Measurements from ENCODE around the gene NUDT14. TPM values are rescaled to one million over a fixed set of nuclear protein-coding genes. Genes with fewer than 3 reads are reported as not detected.

NUDT14 gene
- polyA plus RNA-seq, 1 donor from 2014 or later: 55.0 TPM

DNA sequence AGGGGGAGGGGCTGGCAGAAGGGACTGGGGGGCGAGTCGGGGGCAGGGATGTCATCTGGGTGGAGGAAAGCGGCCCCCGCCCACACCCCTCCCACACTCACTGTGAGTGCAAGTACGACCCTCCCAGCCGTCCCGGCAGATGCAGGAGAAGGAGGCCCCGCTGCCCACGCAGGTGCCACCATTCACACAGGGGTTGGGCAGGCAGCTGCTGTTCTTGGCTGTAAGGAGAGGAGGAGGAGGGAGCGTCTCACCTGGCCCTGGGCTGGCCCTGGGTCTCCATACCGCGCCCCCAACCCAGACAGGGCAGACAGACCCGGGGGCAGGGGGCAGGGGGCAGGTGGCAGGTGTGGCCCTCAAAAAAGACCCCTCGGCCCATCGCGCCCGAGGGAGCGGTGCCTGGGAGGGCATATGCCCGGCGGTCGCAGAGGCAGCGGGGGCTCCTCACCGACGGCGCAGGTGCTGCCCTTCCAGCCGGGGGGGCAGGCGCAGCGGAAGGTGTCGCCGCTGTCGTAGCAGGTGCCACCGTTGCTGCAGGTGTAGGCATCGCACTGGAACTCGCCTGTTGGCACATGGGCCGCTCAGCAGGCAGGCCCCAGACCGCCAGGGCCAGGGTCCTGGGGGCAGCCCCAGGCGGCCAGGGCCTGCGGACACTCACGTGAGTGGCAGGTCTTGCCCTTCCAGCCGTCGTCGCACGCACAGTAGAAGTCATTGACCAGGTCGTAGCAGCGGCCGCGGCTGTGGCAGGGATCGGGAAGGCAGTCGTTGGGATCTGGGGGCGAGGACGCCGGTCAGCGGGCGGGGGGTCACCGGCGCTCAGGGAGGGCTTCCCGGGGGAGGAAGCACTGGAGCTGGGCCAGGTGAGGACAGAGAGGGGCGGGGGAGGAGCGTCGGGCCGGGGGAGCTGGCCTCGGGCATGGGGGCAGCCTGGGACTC is 33.2 kb downstream of the NUDT14 start:
- H3K4me3 ChIP-seq (ENCODE audit: low read length): no peak overlapping the region
- no peaks in the 10 kb centered on the region for H3K9me3 ChIP-seq (ENCODE audit: low read length)
- no peak overlapping the region for H3K9ac ChIP-seq (ENCODE audit: low read length)
- no peaks in the 10 kb centered on the region for H3F3A ChIP-seq (ENCODE audit: insufficient read depth, low read length, poor library complexity, severe bottlenecking)
- H3K36me3 ChIP-seq (ENCODE audit: insufficient read depth, low read length): no peaks in the 10 kb centered on the region
- H3K27me3 ChIP-seq (ENCODE audit: insufficient read depth, low read depth, low read length): no peaks in the 10 kb centered on the region
- no peak overlapping the region for H3K4me2 ChIP-seq (ENCODE audit: low read length)
- no peak overlapping the region for H3K27ac ChIP-seq (ENCODE audit: low read length)
- TF ChIP-seq TAF1 (IDR thresholded peaks at IDR 0.05; ENCODE audit: low read depth) (no peak), MXI1 (conservative IDR thresholded peaks at IDR 0.05; ENCODE audit: poor library complexity, severe bottlenecking) (no peak), EP300 (conservative IDR thresholded peaks at IDR 0.05; ENCODE audit: poor library complexity, severe bottlenecking) (no peak), EZH2 (IDR thresholded peaks at IDR 0.05; ENCODE audit: borderline replicate concordance, insufficient read depth, low read length, poor library complexity, severe bottlenecking) (no peak), SMC3 (conservative IDR thresholded peaks at IDR 0.05; ENCODE audit: poor library complexity) (no peak), RAD21 (conservative IDR thresholded peaks at IDR 0.05) (no peak), POLR2AphosphoS5 (IDR thresholded peaks at IDR 0.05) (no peak)
- TF ChIP-seq, protein P1, sequence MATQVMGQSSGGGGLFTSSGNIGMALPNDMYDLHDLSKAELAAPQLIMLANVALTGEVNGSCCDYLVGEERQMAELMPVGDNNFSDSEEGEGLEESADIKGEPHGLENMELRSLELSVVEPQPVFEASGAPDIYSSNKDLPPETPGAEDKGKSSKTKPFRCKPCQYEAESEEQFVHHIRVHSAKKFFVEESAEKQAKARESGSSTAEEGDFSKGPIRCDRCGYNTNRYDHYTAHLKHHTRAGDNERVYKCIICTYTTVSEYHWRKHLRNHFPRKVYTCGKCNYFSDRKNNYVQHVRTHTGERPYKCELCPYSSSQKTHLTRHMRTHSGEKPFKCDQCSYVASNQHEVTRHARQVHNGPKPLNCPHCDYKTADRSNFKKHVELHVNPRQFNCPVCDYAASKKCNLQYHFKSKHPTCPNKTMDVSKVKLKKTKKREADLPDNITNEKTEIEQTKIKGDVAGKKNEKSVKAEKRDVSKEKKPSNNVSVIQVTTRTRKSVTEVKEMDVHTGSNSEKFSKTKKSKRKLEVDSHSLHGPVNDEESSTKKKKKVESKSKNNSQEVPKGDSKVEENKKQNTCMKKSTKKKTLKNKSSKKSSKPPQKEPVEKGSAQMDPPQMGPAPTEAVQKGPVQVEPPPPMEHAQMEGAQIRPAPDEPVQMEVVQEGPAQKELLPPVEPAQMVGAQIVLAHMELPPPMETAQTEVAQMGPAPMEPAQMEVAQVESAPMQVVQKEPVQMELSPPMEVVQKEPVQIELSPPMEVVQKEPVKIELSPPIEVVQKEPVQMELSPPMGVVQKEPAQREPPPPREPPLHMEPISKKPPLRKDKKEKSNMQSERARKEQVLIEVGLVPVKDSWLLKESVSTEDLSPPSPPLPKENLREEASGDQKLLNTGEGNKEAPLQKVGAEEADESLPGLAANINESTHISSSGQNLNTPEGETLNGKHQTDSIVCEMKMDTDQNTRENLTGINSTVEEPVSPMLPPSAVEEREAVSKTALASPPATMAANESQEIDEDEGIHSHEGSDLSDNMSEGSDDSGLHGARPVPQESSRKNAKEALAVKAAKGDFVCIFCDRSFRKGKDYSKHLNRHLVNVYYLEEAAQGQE (IDR thresholded peaks at IDR 0.05; ENCODE audit: borderline replicate concordance): no peak
- TF ChIP-seq, protein P2, sequence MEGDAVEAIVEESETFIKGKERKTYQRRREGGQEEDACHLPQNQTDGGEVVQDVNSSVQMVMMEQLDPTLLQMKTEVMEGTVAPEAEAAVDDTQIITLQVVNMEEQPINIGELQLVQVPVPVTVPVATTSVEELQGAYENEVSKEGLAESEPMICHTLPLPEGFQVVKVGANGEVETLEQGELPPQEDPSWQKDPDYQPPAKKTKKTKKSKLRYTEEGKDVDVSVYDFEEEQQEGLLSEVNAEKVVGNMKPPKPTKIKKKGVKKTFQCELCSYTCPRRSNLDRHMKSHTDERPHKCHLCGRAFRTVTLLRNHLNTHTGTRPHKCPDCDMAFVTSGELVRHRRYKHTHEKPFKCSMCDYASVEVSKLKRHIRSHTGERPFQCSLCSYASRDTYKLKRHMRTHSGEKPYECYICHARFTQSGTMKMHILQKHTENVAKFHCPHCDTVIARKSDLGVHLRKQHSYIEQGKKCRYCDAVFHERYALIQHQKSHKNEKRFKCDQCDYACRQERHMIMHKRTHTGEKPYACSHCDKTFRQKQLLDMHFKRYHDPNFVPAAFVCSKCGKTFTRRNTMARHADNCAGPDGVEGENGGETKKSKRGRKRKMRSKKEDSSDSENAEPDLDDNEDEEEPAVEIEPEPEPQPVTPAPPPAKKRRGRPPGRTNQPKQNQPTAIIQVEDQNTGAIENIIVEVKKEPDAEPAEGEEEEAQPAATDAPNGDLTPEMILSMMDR (IDR thresholded peaks at IDR 0.05; ENCODE audit: poor library complexity, severe bottlenecking): no peak
- H2AFZ ChIP-seq (ENCODE audit: low read depth, low read length): no peak overlapping the region
- no peaks in the 10 kb centered on the region for H3K9me2 ChIP-seq (ENCODE audit: insufficient read depth, low read length)
- no peaks in the 10 kb centered on the region for H4K20me1 ChIP-seq (ENCODE audit: insufficient read depth)
- H3K79me2 ChIP-seq (replicated peaks; ENCODE audit: insufficient read depth, low read length): no peaks in the 10 kb centered on the region

DNA sequence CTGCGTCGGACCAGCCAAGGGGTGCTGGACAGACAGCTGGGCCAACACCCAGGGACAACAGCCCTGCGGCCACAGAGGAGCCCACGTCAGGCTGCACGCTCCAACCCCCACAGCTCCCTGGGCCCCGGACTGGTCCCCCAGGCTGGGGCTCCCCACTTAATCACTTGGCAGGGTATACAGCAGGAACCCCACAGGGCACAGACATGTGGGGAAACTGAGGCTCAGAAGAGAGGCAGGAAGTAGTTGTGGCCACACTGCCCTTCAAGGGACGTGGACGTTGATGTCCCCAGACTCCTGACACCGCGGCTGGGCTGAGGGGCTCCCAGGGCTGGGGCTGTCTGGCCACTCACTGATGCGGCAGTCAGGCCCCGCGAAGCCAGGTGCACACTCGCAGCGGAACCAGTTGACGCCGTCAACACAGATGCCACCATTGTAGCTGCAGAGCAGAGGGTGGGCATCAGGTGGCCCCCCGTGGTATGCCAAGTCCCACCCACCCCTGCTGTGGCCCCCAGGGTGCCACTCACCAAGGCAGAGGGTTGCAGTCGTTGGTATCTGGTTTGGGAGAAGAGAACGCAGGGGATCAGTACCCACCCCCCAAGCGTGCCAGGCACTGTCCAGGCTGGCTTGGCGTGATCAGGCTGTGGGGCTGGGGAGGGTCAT is 34.0 kb downstream of the NUDT14 start:
- Histone ChIP-seq H3K4me3 (ENCODE audit: low read length) (no peak overlapping the region), H3K9me3 (ENCODE audit: low read length) (no peaks in the 10 kb centered on the region), H3K9me2 (ENCODE audit: insufficient read depth, low read length) (no peaks in the 10 kb centered on the region), H3K9ac (ENCODE audit: low read length) (no peak overlapping the region), H2AFZ (ENCODE audit: low read depth, low read length) (no peak overlapping the region), H3F3A (ENCODE audit: insufficient read depth, low read length, poor library complexity, severe bottlenecking) (no peaks in the 10 kb centered on the region), H4K20me1 (ENCODE audit: insufficient read depth) (no peaks in the 10 kb centered on the region), H3K79me2 (replicated peaks; ENCODE audit: insufficient read depth, low read length) (no peaks in the 10 kb centered on the region), H3K36me3 (ENCODE audit: insufficient read depth, low read length) (no peaks in the 10 kb centered on the region), H3K4me2 (ENCODE audit: low read length) (no peak overlapping the region), H3K27ac (ENCODE audit: low read length) (no peak overlapping the region), H3K27me3 (ENCODE audit: insufficient read depth, low read depth, low read length) (no peaks in the 10 kb centered on the region)
- TF ChIP-seq, protein P2 (IDR thresholded peaks at IDR 0.05; ENCODE audit: poor library complexity, severe bottlenecking): no peak
- TF ChIP-seq POLR2AphosphoS5 (IDR thresholded peaks at IDR 0.05): no peak
- no peak for TF ChIP-seq TAF1 (IDR thresholded peaks at IDR 0.05; ENCODE audit: low read depth)

Data from neural cell (in vitro differentiated cells).